ENCODE data around the gene DBN1. TPM values are rescaled to one million over a fixed set of nuclear protein-coding genes. Genes with fewer than 3 reads are reported as not detected.
A peak's percentile ranks its signal among the peaks of the same experiment; 100 is the strongest.

DBN1 gene
- total and polyA plus RNA-seq, 3 experiments from 2014 or later, result 28.1 to 50.5 (median 47.9) TPM

GRCh38 chr5:177443144-177443983 is 30.1 kb downstream of the DBN1 start:
- no peaks in the 10 kb centered on the region for H3K9me3 ChIP-seq (ENCODE audit: low read length)
- Mint-ChIP-seq H3K27me3 (no peaks in the 10 kb centered on the region), H3K4me3 (peak overlapping the region in 1 of 7 donors; percentile 68), H3K9me3 (no peaks in the 10 kb centered on the region), H3K27ac (peak overlapping the region; percentile 50 to 100 (median 93)), H3K36me3 (peaks cover 5 to 42% (median 10%) of the 10 kb centered on the region in 3 donors), H3K4me1 (peaks cover 48 to 66% (median 52%) of the 10 kb centered on the region in 3 donors)
- no peak for DNase-seq
- ChIA-PET CTCF (interaction anchor here (1.1 to 20.8 kb wide), 8 partner anchors 9 to 72 kb away, joined by 3 to 326 read pairs (median 26); partner anchors contain the start of genes F12, GRK6 and PFN3), POLR2A (interaction anchor here (0.6 to 8.6 kb wide), 6 partner anchors 12 to 210 kb away, joined by 3 to 154 read pairs (median 52); partner anchors contain the start of gene GRK6)
- no peak overlapping the region for H3K4me3 ChIP-seq (ENCODE audit: low read length)
- H3K27ac ChIP-seq (ENCODE audit: low read depth, low read length), result no peak overlapping the region
- no peaks in the 10 kb centered on the region for H3K27me3 ChIP-seq (ENCODE audit: insufficient read depth, low read length, poor library complexity, severe bottlenecking)
- peaks cover 46% of the 10 kb centered on the region for H3K4me1 ChIP-seq (ENCODE audit: insufficient read depth, low read length)
- peaks cover 29% of the 10 kb centered on the region for H3K36me3 ChIP-seq (ENCODE audit: insufficient read depth, low read length)

GRCh38 chr5:177442066-177442826 is 31.2 kb downstream of the DBN1 start:
- CTCF ChIA-PET, result interaction anchor here (1.3 to 20.8 kb wide), 6 partner anchors 13 to 55 kb away, joined by 3 to 326 read pairs (median 164); partner anchors contain the start of genes F12, GRK6, PDLIM7 and PFN3
- peaks cover 49 to 68% (median 53%) of the 10 kb centered on the region in 3 donors for H3K4me1 Mint-ChIP-seq

GRCh38 chr5:177440990-177441780 is 32.2 kb downstream of the DBN1 start:
- ChIA-PET CTCF (interaction anchor here (1.3 to 20.8 kb wide), 7 partner anchors 12 to 56 kb away, joined by 3 to 326 read pairs (median 47); partner anchors contain the start of genes F12, GRK6, PDLIM7 and PFN3), POLR2A (interaction anchor here (0.9 to 8.6 kb wide), 5 partner anchors 9 to 38 kb away, joined by 3 to 154 read pairs (median 7); partner anchors contain the start of gene GRK6)
- H3K9me3 ChIP-seq (ENCODE audit: low read length), result no peaks in the 10 kb centered on the region
- no peaks in the 10 kb centered on the region for H3K27me3 ChIP-seq (ENCODE audit: insufficient read depth, low read length, poor library complexity, severe bottlenecking)
- Mint-ChIP-seq H3K4me1 (peaks cover 55 to 77% (median 61%) of the 10 kb centered on the region in 3 donors), H3K36me3 (peaks cover 5 to 64% (median 19%) of the 10 kb centered on the region in 3 donors), H3K9me3 (no peaks in the 10 kb centered on the region), H3K27ac (peak overlapping the region in 5 of 8 donors; percentile 65 to 94 (median 76)), H3K4me3 (no peak overlapping the region), H3K27me3 (no peaks in the 10 kb centered on the region)
- H3K4me1 ChIP-seq (ENCODE audit: insufficient read depth, low read length), result peaks cover 51% of the 10 kb centered on the region
- no peak overlapping the region for H3K4me3 ChIP-seq (ENCODE audit: low read length)
- DNase-seq, result no peak
- peaks cover 49% of the 10 kb centered on the region for H3K36me3 ChIP-seq (ENCODE audit: insufficient read depth, low read length)
- H3K27ac ChIP-seq (ENCODE audit: low read depth, low read length), result peak overlapping the region; percentile 43

More at GRCh38 chr5:177442066-177442826, 31.2 kb downstream of the DBN1 start:
- Mint-ChIP-seq H3K4me3 (peak overlapping the region in 1 of 7 donors; percentile 42), H3K27ac (peak overlapping the region in 4 of 8 donors; percentile 3 to 65 (median 56)), H3K9me3 (no peaks in the 10 kb centered on the region), H3K36me3 (peaks cover 5 to 54% (median 17%) of the 10 kb centered on the region in 3 donors), H3K27me3 (no peaks in the 10 kb centered on the region)
- H3K4me3 ChIP-seq (ENCODE audit: low read length), result no peak overlapping the region
- DNase-seq, result no peak
- POLR2A ChIA-PET, result interaction anchor here (1.5 to 8.6 kb wide), 4 partner anchors 10 to 39 kb away, joined by 3 to 154 read pairs (median 36); partner anchors contain the start of gene GRK6
- H3K9me3 ChIP-seq (ENCODE audit: low read length), result no peaks in the 10 kb centered on the region
- H3K27me3 ChIP-seq (ENCODE audit: insufficient read depth, low read length, poor library complexity, severe bottlenecking), result no peaks in the 10 kb centered on the region
- H3K27ac ChIP-seq (ENCODE audit: low read depth, low read length), result no peak overlapping the region
- peaks cover 40% of the 10 kb centered on the region for H3K36me3 ChIP-seq (ENCODE audit: insufficient read depth, low read length)
- peaks cover 43% of the 10 kb centered on the region for H3K4me1 ChIP-seq (ENCODE audit: insufficient read depth, low read length)

GRCh38 chr5:177440211-177440989 is 33.0 kb downstream of the DBN1 start:
- H3K4me3 Mint-ChIP-seq, result peak overlapping the region in 5 of 7 donors; percentile 9 to 67 (median 44)
- H3K36me3 ChIP-seq (ENCODE audit: insufficient read depth, low read length), result peaks cover 52% of the 10 kb centered on the region
- no peaks in the 10 kb centered on the region for H3K27me3 ChIP-seq (ENCODE audit: insufficient read depth, low read length, poor library complexity, severe bottlenecking)
- H3K4me1 Mint-ChIP-seq, result peaks cover 47 to 75% (median 53%) of the 10 kb centered on the region in 3 donors
- H3K9me3 Mint-ChIP-seq, result no peaks in the 10 kb centered on the region
- peaks cover 5 to 70% (median 19%) of the 10 kb centered on the region in 3 donors for H3K36me3 Mint-ChIP-seq
- no peaks in the 10 kb centered on the region for H3K27me3 Mint-ChIP-seq
- ChIA-PET CTCF (interaction anchor here (0.6 to 20.8 kb wide), 8 partner anchors 11 to 916 kb away, joined by 3 to 326 read pairs (median 8); partner anchors contain the start of genes F12, GRK6, PDLIM7 and PFN3), POLR2A (interaction anchor here (0.6 to 2.4 kb wide), 5 partner anchors 9 to 66 kb away, joined by 3 to 14 read pairs (median 3); partner anchors contain the start of gene GRK6)
- H3K9me3 ChIP-seq (ENCODE audit: low read length), result no peaks in the 10 kb centered on the region
- H3K4me1 ChIP-seq (ENCODE audit: insufficient read depth, low read length), result peaks cover 49% of the 10 kb centered on the region
- peak overlapping the region; percentile 43 for H3K27ac ChIP-seq (ENCODE audit: low read depth, low read length)
- DNase-seq, result peak in 4 of 5 donors; percentile 38 to 65 (median 59)
- H3K4me3 ChIP-seq (ENCODE audit: low read length), result no peak overlapping the region
- peak overlapping the region; percentile 13 to 96 (median 93) for H3K27ac Mint-ChIP-seq

- no peak for DNase-seq
- ChIA-PET POLR2A (interaction anchor here (0.7 to 2.4 kb wide), 2 partner anchors 11 to 13 kb away, joined by 3 to 14 read pairs; partner anchors contain the start of gene GRK6), CTCF (interaction anchor here (1.2 to 20.8 kb wide), 7 partner anchors 9 to 50 kb away, joined by 3 to 326 read pairs (median 9); partner anchors contain the start of genes F12, GRK6 and PFN3)
- Mint-ChIP-seq H3K4me3 (peak overlapping the region in 3 of 7 donors; percentile 9 to 67 (median 19)), H3K9me3 (no peaks in the 10 kb centered on the region), H3K27me3 (no peaks in the 10 kb centered on the region), H3K27ac (peak overlapping the region in 7 of 8 donors; percentile 13 to 96 (median 93)), H3K36me3 (peaks cover 5 to 78% (median 19%) of the 10 kb centered on the region in 3 donors), H3K4me1 (peaks cover 45 to 72% (median 46%) of the 10 kb centered on the region in 3 donors)
- H3K36me3 ChIP-seq (ENCODE audit: insufficient read depth, low read length), result peaks cover 59% of the 10 kb centered on the region
- no peaks in the 10 kb centered on the region for H3K9me3 ChIP-seq (ENCODE audit: low read length)
- H3K4me3 ChIP-seq (ENCODE audit: low read length), result no peak overlapping the region
- no peaks in the 10 kb centered on the region for H3K27me3 ChIP-seq (ENCODE audit: insufficient read depth, low read length, poor library complexity, severe bottlenecking)
- H3K27ac ChIP-seq (ENCODE audit: low read depth, low read length), result no peak overlapping the region
- H3K4me1 ChIP-seq (ENCODE audit: insufficient read depth, low read length), result peaks cover 49% of the 10 kb centered on the region
Observed at GRCh38 chr5:177439518-177440053, 33.8 kb downstream of the DBN1 start.

- Mint-ChIP-seq H3K27me3 (no peaks in the 10 kb centered on the region), H3K27ac (peak overlapping the region in 6 of 8 donors; percentile 27 to 96 (median 67)), H3K9me3 (no peaks in the 10 kb centered on the region), H3K36me3 (peaks cover 5 to 88% (median 19%) of the 10 kb centered on the region in 3 donors), H3K4me3 (peak overlapping the region in 2 of 7 donors; percentile 13 to 35), H3K4me1 (peaks cover 43 to 75% (median 51%) of the 10 kb centered on the region in 3 donors)
- H3K27me3 ChIP-seq (ENCODE audit: insufficient read depth, low read length, poor library complexity, severe bottlenecking), result no peaks in the 10 kb centered on the region
- CTCF ChIA-PET, result interaction anchor here (1.2 to 20.8 kb wide), 8 partner anchors 9 to 59 kb away, joined by 3 to 326 read pairs (median 6); partner anchors contain the start of genes F12, GRK6, PDLIM7 and PFN3
- no peak overlapping the region for H3K27ac ChIP-seq (ENCODE audit: low read depth, low read length)
- peaks cover 70% of the 10 kb centered on the region for H3K36me3 ChIP-seq (ENCODE audit: insufficient read depth, low read length)
- H3K4me3 ChIP-seq (ENCODE audit: low read length), result no peak overlapping the region
- no peak for DNase-seq
- POLR2A ChIA-PET, result interaction anchor here (1.3 to 2.0 kb wide), 2 partner anchors 9 kb away, joined by 3 to 9 read pairs; no protein-coding TSS in a partner anchor
- no peaks in the 10 kb centered on the region for H3K9me3 ChIP-seq (ENCODE audit: low read length)
- H3K4me1 ChIP-seq (ENCODE audit: insufficient read depth, low read length), result peaks cover 59% of the 10 kb centered on the region
Observed at GRCh38 chr5:177438468-177438867, 35.0 kb downstream of the DBN1 start.

Measured in CD8-positive, alpha-beta memory T cell (primary cell).